Esophagus squamous epithelium (tissue), 4 donors: ENCODE results near the gene ITPK1.

Experiments
- CTCF ChIP-seq, 6 experiments: fragments of 450-650 bp in 4 of 6; fragments of 200-600 bp in 2 of 6; sonication (generic) in 2 of 6; IDR thresholded peaks; one replicate each; pipeline ENCODE4 v1.5.1; 2016 to 2019; ENCODE audit warnings: antibody characterized with exemption in 6 of 6, mild to moderate bottlenecking in 4 of 6, moderate library complexity in 4 of 6
- POLR2A ChIP-seq, 4 donors: fragments of 450-650 bp; IDR thresholded peaks; one replicate each; pipeline ENCODE4 v1.6.1; 2017; ENCODE audit warnings: antibody characterized with exemption in 4 of 4, mild to moderate bottlenecking in 4 of 4, moderate library complexity in 3 of 4

- no peak for TF ChIP-seq CTCF (IDR thresholded peaks at IDR 0.05)
- no peak for TF ChIP-seq POLR2A (IDR thresholded peaks at IDR 0.05)
Observed at GRCh38 chr14:93018366-93018765, 97.4 kb downstream of the ITPK1 start.
